GM23338 (cell line): ENCODE results near the gene DUSP7.

Experiments
- CREB1 ChIP-seq: fragments of 250-450 bp; sonication (Bioruptor Pico); IDR thresholded peaks from 2 replicates; pipeline ENCODE4 v1.5.0; 2020; ENCODE audit warnings: low read depth, mild to moderate bottlenecking, moderate library complexity
- EZH2 ChIP-seq: fragments of 200-600 bp; sonication (generic); IDR thresholded peaks from one replicate; pipeline ENCODE4 v1.8.0; 2017; ENCODE audit warnings: antibody characterized with exemption, mild to moderate bottlenecking, low read depth; ENCODE audit not compliant: unreplicated experiment
- EZH2phosphoT487 ChIP-seq: fragments of 200-600 bp; sonication (generic); IDR thresholded peaks from one replicate; pipeline ENCODE4 v1.8.1; 2018; ENCODE audit warnings: antibody characterized with exemption; ENCODE audit not compliant: unreplicated experiment
- JUNB ChIP-seq: IDR thresholded peaks from one replicate; pipeline ENCODE4 v1.6.1; 2016; ENCODE audit warnings: antibody characterized with exemption; ENCODE audit not compliant: unreplicated experiment
- NANOG ChIP-seq: IDR thresholded peaks from 2 replicates; pipeline ENCODE4 v1.6.1; 2016; ENCODE audit warnings: antibody characterized with exemption, borderline replicate concordance
- POLR2AphosphoS5 ChIP-seq: IDR thresholded peaks from 2 replicates; pipeline ENCODE4 v1.6.1; 2016; ENCODE audit warnings: antibody characterized with exemption, low read depth
- ZNF114 ChIP-seq: fragments of 250-450 bp; sonication (Bioruptor Pico); IDR thresholded peaks from 2 replicates; pipeline ENCODE4 v1.5.0; 2020; ENCODE audit warnings: mild to moderate bottlenecking, moderate library complexity
- ZNF462 ChIP-seq: fragments of 250-450 bp; sonication (Bioruptor Pico); IDR thresholded peaks from 2 replicates; pipeline ENCODE4 v1.5.0; 2020; ENCODE audit warnings: mild to moderate bottlenecking, moderate library complexity
- TF ChIP-seq, protein P1 (sequence below), 2 experiments: fragments of 200-600 bp in 1 of 2; sonication (generic) in 1 of 2; conservative IDR thresholded peaks; 2 replicates each; pipeline versions ENCODE4 v1.5.1 to v1.6.1; 2016 to 2017; ENCODE audit warnings: antibody characterized with exemption in 2 of 2, low read depth in 2 of 2, mild to moderate bottlenecking in 2 of 2, moderate library complexity in 1 of 2
- TF ChIP-seq, protein P2 (sequence below): IDR thresholded peaks from one replicate; pipeline ENCODE4 v1.6.1; 2018; ENCODE audit warnings: antibody characterized with exemption; ENCODE audit not compliant: unreplicated experiment

DNA sequence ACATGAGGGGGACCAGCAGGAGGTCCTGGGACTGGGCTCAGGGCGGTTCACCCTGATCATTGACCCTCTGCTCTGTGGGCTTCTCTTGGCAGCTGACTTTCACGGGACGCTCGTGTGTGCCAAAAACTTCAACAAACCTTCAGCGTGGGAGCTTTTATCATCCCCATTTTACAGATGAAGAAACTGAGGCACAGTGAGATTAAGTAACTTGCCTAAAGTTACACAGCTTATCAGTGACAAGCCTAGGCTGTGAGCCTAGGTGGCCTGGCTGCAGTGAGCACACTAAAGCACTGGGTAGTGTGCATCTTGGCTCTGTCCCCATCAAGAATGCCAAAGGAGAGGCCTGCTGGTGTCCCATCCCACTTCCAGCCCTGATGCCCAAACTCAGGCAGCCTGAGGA lies 23.6 kb upstream of the DUSP7 start:
- TF ChIP-seq, protein P1, sequence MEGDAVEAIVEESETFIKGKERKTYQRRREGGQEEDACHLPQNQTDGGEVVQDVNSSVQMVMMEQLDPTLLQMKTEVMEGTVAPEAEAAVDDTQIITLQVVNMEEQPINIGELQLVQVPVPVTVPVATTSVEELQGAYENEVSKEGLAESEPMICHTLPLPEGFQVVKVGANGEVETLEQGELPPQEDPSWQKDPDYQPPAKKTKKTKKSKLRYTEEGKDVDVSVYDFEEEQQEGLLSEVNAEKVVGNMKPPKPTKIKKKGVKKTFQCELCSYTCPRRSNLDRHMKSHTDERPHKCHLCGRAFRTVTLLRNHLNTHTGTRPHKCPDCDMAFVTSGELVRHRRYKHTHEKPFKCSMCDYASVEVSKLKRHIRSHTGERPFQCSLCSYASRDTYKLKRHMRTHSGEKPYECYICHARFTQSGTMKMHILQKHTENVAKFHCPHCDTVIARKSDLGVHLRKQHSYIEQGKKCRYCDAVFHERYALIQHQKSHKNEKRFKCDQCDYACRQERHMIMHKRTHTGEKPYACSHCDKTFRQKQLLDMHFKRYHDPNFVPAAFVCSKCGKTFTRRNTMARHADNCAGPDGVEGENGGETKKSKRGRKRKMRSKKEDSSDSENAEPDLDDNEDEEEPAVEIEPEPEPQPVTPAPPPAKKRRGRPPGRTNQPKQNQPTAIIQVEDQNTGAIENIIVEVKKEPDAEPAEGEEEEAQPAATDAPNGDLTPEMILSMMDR (conservative IDR thresholded peaks at IDR 0.05; ENCODE audit: low read depth in 2 of 2) = no peak
- TF ChIP-seq POLR2AphosphoS5 (no peak), EZH2phosphoT487 (no peak), JUNB (no peak), EZH2 (no peak), CREB1 (CRISPR knock-in tag) (no peak), ZNF462 (CRISPR knock-in tag) (no peak), NANOG (no peak), ZNF114 (CRISPR knock-in tag) (no peak)
- TF ChIP-seq, protein P2, sequence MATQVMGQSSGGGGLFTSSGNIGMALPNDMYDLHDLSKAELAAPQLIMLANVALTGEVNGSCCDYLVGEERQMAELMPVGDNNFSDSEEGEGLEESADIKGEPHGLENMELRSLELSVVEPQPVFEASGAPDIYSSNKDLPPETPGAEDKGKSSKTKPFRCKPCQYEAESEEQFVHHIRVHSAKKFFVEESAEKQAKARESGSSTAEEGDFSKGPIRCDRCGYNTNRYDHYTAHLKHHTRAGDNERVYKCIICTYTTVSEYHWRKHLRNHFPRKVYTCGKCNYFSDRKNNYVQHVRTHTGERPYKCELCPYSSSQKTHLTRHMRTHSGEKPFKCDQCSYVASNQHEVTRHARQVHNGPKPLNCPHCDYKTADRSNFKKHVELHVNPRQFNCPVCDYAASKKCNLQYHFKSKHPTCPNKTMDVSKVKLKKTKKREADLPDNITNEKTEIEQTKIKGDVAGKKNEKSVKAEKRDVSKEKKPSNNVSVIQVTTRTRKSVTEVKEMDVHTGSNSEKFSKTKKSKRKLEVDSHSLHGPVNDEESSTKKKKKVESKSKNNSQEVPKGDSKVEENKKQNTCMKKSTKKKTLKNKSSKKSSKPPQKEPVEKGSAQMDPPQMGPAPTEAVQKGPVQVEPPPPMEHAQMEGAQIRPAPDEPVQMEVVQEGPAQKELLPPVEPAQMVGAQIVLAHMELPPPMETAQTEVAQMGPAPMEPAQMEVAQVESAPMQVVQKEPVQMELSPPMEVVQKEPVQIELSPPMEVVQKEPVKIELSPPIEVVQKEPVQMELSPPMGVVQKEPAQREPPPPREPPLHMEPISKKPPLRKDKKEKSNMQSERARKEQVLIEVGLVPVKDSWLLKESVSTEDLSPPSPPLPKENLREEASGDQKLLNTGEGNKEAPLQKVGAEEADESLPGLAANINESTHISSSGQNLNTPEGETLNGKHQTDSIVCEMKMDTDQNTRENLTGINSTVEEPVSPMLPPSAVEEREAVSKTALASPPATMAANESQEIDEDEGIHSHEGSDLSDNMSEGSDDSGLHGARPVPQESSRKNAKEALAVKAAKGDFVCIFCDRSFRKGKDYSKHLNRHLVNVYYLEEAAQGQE = no peak
